ENCODE measurements around the gene DR1. TPM values are rescaled to one million over a fixed set of nuclear protein-coding genes. Genes with fewer than 3 reads are reported as not detected.

The DR1 gene
- total and polyA plus RNA-seq, 10 donors, result 8.3 to 62.5 (median 50.3) TPM

- DNase-seq, result no peak
- no peaks in the 10 kb centered on the region for H3K9me3 ChIP-seq
- no peaks in the 10 kb centered on the region for H3K27me3 ChIP-seq (replicated peaks in 1 of 7)
- no peaks in the 10 kb centered on the region for H3K4me1 ChIP-seq
- intact Hi-C loops (cut with DNase I; ENCODE audit: low total_unique reads), result no loop called here
- H3K4me3 ChIP-seq, result no peak overlapping the region
- 76 to 95% (median 86%) methylated on average over 1 of the region's 1 CpG for WGBS, 5 donors
- no peaks in the 10 kb centered on the region for H3K36me3 ChIP-seq
- no peak overlapping the region for H3K27ac ChIP-seq
- TF ChIP-seq POLR2A (IDR thresholded peaks at IDR 0.05) (no peak), POLR2AphosphoS5 (IDR thresholded peaks at IDR 0.05) (no peak)
These were observed 49.5 kb downstream of the DR1 start for GRCh38 chr1:93395195-93395594.

- Histone ChIP-seq H3K4me3 (no peak overlapping the region), H3K4me1 (no peaks in the 10 kb centered on the region), H3K36me3 (no peaks in the 10 kb centered on the region), H3K9me3 (no peaks in the 10 kb centered on the region), H3K27ac (no peak overlapping the region), H3K27me3 (replicated peaks in 1 of 7) (no peaks in the 10 kb centered on the region)
- intact Hi-C loops (cut with DNase I; ENCODE audit: low total_unique reads), result no loop called here
- no peak for DNase-seq
- TF ChIP-seq POLR2A (IDR thresholded peaks at IDR 0.05) (no peak), CTCF (IDR thresholded peaks at IDR 0.05 in 8 of 11, conservative IDR thresholded peaks at IDR 0.05 in 3 of 11) (no peak), POLR2AphosphoS5 (IDR thresholded peaks at IDR 0.05) (no peak)
These were observed 54.1 kb downstream of the DR1 start for GRCh38 chr1:93399781-93400180.

GRCh38 chr1:93408203-93408602 is 62.5 kb downstream of the DR1 start:
- Histone ChIP-seq H3K27ac (no peak overlapping the region), H3K9me3 (peaks cover 0 to 19% (median 4%) of the 10 kb centered on the region in 8 donors), H3K36me3 (no peaks in the 10 kb centered on the region), H3K4me1 (no peaks in the 10 kb centered on the region), H3K27me3 (replicated peaks in 1 of 7) (peaks cover 0 to 3% (median 0%) of the 10 kb centered on the region in 7 donors), H3K4me3 (no peak overlapping the region)
- intact Hi-C loops (cut with DNase I; ENCODE audit: low total_unique reads), result no loop called here
- no peak for TF ChIP-seq POLR2A (IDR thresholded peaks at IDR 0.05)
- TF ChIP-seq CTCF (IDR thresholded peaks at IDR 0.05 in 8 of 11, conservative IDR thresholded peaks at IDR 0.05 in 3 of 11), result no peak
- no peak for TF ChIP-seq POLR2AphosphoS5 (IDR thresholded peaks at IDR 0.05)
- 90 to 98% (median 92%) methylated on average over 4 of the region's 4 CpGs for WGBS, 5 donors
- DNase-seq, result no peak

GRCh38 chr1:93411000-93411399 is 65.3 kb downstream of the DR1 start:
- Histone ChIP-seq H3K27ac (no peak overlapping the region), H3K4me1 (peaks cover 0 to 12% (median 3%) of the 10 kb centered on the region in 6 donors), H3K4me3 (no peak overlapping the region), H3K9me3 (peaks cover 0 to 19% (median 4%) of the 10 kb centered on the region in 8 donors), H3K36me3 (no peaks in the 10 kb centered on the region), H3K27me3 (replicated peaks in 1 of 7) (peaks cover 0 to 3% (median 0%) of the 10 kb centered on the region in 7 donors)
- TF ChIP-seq POLR2AphosphoS5 (IDR thresholded peaks at IDR 0.05) (no peak), POLR2A (IDR thresholded peaks at IDR 0.05) (no peak), CTCF (IDR thresholded peaks at IDR 0.05 in 8 of 11, conservative IDR thresholded peaks at IDR 0.05 in 3 of 11) (no peak)
- no peak for DNase-seq
- intact Hi-C loops (cut with DNase I; ENCODE audit: low total_unique reads), result no loop called here
- 89 to 95% (median 92%) methylated on average over 2 of the region's 2 CpGs for WGBS, 5 donors

GRCh38 chr1:93414749-93415148 is 69.0 kb downstream of the DR1 start:
- no peak overlapping the region for H3K4me3 ChIP-seq
- peaks cover 0 to 12% (median 3%) of the 10 kb centered on the region in 6 donors for H3K4me1 ChIP-seq
- no peaks in the 10 kb centered on the region for H3K9me3 ChIP-seq
- H3K36me3 ChIP-seq, result no peaks in the 10 kb centered on the region
- TF ChIP-seq POLR2AphosphoS5 (IDR thresholded peaks at IDR 0.05), result no peak
- TF ChIP-seq POLR2A (IDR thresholded peaks at IDR 0.05), result no peak
- no peak for TF ChIP-seq CTCF (IDR thresholded peaks at IDR 0.05 in 8 of 11, conservative IDR thresholded peaks at IDR 0.05 in 3 of 11)
- H3K27me3 ChIP-seq (replicated peaks in 1 of 7), result peaks cover 0 to 6% (median 0%) of the 10 kb centered on the region in 7 donors
- intact Hi-C loops (cut with DNase I; ENCODE audit: low total_unique reads), result no loop called here
- 13 to 22% (median 18%) methylated on average over 3 of the region's 3 CpGs for WGBS, 5 donors
- peak overlapping the region in 1 of 8 donors; percentile 9 for H3K27ac ChIP-seq
- no peak for DNase-seq
